ENCODE data around the gene RBM4. TPM values are rescaled to one million over a fixed set of nuclear protein-coding genes. Genes with fewer than 3 reads are reported as not detected.
A peak's percentile ranks its signal among the peaks of the same experiment; 100 is the strongest.

Gene RBM4
- total and polyA plus RNA-seq, 2 of the 13 experiments (the other 11 are each of a cell fraction or from before 2014, with no cell fraction given) = 126 to 136 TPM

DNA sequence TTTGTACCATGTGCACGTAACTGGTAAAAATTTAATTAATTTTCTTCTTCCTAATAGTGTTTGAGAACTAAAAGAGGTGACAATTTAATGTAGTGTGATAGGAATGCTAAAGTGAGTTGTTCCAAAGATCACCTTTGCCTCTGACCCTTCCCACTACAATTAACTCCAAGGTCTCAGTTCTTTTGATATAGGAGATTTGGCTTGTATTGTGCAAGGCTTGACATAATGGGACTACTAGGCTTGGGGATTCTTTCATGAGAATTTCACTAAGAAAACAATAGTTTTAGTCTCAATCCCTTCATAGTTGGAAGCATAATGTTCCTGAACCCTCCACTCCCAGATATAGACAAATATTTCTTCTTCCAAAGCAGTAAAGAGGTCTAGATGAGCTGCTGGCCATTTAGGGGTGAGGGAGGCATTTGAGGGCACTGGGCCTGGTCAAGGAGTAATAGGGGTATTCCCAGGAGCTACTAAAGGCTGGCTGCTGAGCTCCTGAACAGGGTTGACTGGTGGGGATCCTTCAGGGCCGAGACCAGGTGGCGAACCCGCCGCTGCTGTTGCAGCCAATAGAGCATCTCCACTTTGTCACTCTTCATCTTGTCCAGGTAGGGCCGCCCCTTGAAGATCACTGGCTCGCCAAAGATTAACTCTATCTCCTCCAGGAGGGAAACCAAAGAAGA lies 48.4 kb upstream of the RBM4 start (continued):
- TF ChIP-seq SOX13 (IDR thresholded peaks at IDR 0.05) = peak; percentile 44; the same call in 1 of the 2 replicates
- peak in 1 of 2 experiments; percentile 94; a peak in 2 of 4 replicates for TF ChIP-seq SOX13 (CRISPR knock-in tag; conservative IDR thresholded peaks at IDR 0.05 in 1 of 2, IDR thresholded peaks at IDR 0.05 in 1 of 2)
- no peak for TF ChIP-seq EED (CRISPR knock-in tag; IDR thresholded peaks at IDR 0.05)
- TF ChIP-seq, protein P1, sequence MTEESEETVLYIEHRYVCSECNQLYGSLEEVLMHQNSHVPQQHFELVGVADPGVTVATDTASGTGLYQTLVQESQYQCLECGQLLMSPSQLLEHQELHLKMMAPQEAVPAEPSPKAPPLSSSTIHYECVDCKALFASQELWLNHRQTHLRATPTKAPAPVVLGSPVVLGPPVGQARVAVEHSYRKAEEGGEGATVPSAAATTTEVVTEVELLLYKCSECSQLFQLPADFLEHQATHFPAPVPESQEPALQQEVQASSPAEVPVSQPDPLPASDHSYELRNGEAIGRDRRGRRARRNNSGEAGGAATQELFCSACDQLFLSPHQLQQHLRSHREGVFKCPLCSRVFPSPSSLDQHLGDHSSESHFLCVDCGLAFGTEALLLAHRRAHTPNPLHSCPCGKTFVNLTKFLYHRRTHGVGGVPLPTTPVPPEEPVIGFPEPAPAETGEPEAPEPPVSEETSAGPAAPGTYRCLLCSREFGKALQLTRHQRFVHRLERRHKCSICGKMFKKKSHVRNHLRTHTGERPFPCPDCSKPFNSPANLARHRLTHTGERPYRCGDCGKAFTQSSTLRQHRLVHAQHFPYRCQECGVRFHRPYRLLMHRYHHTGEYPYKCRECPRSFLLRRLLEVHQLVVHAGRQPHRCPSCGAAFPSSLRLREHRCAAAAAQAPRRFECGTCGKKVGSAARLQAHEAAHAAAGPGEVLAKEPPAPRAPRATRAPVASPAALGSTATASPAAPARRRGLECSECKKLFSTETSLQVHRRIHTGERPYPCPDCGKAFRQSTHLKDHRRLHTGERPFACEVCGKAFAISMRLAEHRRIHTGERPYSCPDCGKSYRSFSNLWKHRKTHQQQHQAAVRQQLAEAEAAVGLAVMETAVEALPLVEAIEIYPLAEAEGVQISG (CRISPR knock-in tag; IDR thresholded peaks at IDR 0.05) = 0 out of 2 replicates have a peak, but pooled peaks have one; percentile 3
- TF ChIP-seq, protein P2, sequence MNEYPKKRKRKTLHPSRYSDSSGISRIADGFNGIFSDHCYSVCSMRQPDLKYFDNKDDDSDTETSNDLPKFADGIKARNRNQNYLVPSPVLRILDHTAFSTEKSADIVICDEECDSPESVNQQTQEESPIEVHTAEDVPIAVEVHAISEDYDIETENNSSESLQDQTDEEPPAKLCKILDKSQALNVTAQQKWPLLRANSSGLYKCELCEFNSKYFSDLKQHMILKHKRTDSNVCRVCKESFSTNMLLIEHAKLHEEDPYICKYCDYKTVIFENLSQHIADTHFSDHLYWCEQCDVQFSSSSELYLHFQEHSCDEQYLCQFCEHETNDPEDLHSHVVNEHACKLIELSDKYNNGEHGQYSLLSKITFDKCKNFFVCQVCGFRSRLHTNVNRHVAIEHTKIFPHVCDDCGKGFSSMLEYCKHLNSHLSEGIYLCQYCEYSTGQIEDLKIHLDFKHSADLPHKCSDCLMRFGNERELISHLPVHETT (CRISPR knock-in tag; conservative IDR thresholded peaks at IDR 0.05) = no peak
- peak; percentile 77 for TF ChIP-seq TCF7 (IDR thresholded peaks at IDR 0.05; ENCODE audit: low read depth)
- peak; percentile 49; the same call in 1 of the 2 replicates for TF ChIP-seq MIXL1 (CRISPR knock-in tag; IDR thresholded peaks at IDR 0.05)
- peak; percentile 59; the same call in 1 of the 2 replicates for TF ChIP-seq NCOA2 (CRISPR knock-in tag; IDR thresholded peaks at IDR 0.05)
- peak; percentile 63; the same call in 1 of the 2 replicates for TF ChIP-seq CEBPB (IDR thresholded peaks at IDR 0.05; ENCODE audit: borderline replicate concordance, low read depth, low read length)
- TF ChIP-seq, protein P3, sequence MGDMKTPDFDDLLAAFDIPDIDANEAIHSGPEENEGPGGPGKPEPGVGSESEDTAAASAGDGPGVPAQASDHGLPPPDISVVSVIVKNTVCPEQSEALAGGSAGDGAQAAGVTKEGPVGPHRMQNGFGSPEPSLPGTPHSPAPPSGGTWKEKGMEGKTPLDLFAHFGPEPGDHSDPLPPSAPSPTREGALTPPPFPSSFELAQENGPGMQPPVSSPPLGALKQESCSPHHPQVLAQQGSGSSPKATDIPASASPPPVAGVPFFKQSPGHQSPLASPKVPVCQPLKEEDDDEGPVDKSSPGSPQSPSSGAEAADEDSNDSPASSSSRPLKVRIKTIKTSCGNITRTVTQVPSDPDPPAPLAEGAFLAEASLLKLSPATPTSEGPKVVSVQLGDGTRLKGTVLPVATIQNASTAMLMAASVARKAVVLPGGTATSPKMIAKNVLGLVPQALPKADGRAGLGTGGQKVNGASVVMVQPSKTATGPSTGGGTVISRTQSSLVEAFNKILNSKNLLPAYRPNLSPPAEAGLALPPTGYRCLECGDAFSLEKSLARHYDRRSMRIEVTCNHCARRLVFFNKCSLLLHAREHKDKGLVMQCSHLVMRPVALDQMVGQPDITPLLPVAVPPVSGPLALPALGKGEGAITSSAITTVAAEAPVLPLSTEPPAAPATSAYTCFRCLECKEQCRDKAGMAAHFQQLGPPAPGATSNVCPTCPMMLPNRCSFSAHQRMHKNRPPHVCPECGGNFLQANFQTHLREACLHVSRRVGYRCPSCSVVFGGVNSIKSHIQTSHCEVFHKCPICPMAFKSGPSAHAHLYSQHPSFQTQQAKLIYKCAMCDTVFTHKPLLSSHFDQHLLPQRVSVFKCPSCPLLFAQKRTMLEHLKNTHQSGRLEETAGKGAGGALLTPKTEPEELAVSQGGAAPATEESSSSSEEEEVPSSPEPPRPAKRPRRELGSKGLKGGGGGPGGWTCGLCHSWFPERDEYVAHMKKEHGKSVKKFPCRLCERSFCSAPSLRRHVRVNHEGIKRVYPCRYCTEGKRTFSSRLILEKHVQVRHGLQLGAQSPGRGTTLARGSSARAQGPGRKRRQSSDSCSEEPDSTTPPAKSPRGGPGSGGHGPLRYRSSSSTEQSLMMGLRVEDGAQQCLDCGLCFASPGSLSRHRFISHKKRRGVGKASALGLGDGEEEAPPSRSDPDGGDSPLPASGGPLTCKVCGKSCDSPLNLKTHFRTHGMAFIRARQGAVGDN (CRISPR knock-in tag; IDR thresholded peaks at IDR 0.05) = peak; percentile 25; the same call in 1 of the 2 replicates
- 0 out of 2 replicates have a peak, but pooled peaks have one; percentile 44 for TF ChIP-seq BCL6 (CRISPR knock-in tag; IDR thresholded peaks at IDR 0.05)
- no peak for TF ChIP-seq SOX6 (IDR thresholded peaks at IDR 0.05)
- peak; percentile 61; the same call in 1 of the 2 replicates for TF ChIP-seq SOX6 (CRISPR knock-in tag; IDR thresholded peaks at IDR 0.05)
- TF ChIP-seq REPIN1 (CRISPR knock-in tag; IDR thresholded peaks at IDR 0.05; ENCODE audit: borderline replicate concordance, low read depth) = no peak
- TF ChIP-seq SIX4 (CRISPR knock-in tag; IDR thresholded peaks at IDR 0.05) = peak; percentile 82
- peak; percentile 28; the same call in 1 of the 2 replicates for TF ChIP-seq HDAC2 (CRISPR knock-in tag; IDR thresholded peaks at IDR 0.05)
- TF ChIP-seq TCF12 (IDR thresholded peaks at IDR 0.05) = no peak
- TF ChIP-seq TCF12 (CRISPR knock-in tag; IDR thresholded peaks at IDR 0.05) = no peak
- peak; percentile 68 for TF ChIP-seq HNF4A (CRISPR knock-in tag; IDR thresholded peaks at IDR 0.05)
- TF ChIP-seq, protein P4, sequence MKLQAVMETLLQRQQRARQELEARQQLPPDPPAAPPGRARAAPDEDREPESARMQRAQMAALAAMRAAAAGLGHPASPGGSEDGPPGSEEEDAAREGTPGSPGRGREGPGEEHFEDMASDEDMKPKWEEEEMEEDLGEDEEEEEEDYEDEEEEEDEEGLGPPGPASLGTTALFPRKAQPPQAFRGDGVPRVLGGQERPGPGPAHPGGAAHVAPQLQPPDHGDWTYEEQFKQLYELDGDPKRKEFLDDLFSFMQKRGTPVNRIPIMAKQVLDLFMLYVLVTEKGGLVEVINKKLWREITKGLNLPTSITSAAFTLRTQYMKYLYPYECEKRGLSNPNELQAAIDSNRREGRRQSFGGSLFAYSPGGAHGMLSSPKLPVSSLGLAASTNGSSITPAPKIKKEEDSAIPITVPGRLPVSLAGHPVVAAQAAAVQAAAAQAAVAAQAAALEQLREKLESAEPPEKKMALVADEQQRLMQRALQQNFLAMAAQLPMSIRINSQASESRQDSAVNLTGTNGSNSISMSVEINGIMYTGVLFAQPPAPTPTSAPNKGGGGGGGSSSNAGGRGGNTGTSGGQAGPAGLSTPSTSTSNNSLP (IDR thresholded peaks at IDR 0.05; ENCODE audit: low read depth, low read length) = peak; percentile 45; the same call in 1 of the 2 replicates

All from HepG2 (cell line).